D341Med (cell line): Measurements from ENCODE around the gene LAMC1.
A peak's percentile ranks its signal among the peaks of the same experiment; 100 is the strongest.

Experiments used
- DNase-seq: peaks from one replicate; pipeline ENCODE4 v3.0.0; 2012; ENCODE audit warnings: low spot score

LAMC1 gene

GRCh38 chr1:183021405-183022201 is 1.6 kb upstream of the LAMC1 start:
- no peak for DNase-seq

DNA sequence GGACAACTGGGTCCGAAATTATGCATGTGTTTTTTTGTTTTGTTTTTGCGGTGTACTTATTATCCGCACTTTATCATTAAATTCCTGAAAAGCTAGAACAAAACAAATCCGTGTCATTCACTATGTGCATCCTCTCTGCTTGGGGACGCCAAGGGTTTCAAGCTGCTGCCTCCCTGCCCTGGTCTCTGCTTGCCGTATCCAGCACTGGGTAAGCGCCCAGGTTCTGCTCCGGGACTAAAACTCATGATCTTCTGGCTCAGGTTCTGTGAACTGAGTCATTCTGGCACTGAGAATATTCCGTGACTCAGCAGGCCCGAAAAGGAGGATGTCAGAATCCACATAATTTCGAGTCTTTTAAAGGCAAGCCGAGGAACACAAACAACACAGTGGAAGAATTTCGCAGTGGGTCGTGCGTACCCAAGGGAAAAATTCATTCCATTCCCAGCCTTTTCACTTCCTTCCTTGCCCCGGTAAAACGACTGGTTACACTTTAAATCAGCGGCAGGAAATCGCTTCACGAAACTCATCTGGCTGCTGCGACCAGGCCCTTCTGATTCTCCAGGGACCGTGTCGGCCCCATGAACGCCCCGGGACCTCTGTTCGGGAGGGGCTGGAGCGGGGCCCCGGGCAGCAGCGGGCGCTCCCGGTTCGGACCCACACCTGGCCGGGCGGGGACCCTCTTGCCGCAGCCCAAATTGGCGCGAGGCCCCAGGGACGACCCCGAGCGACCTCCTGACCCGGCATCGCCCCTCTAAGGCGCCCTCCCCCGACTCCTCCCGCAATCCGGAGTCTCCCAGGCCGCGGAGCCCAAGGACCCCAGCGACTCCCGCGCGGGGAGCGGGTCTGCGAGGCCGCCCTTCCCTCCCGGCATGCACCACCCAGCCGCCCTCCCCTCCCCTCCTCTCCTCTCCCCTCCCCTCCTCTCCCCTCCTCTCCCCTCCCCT is 746 bp upstream of the LAMC1 start:
- peak; percentile 48 for DNase-seq

GRCh38 chr1:183023601-183024316 is 539 bp downstream of the LAMC1 start:
- DNase-seq: peak; percentile 80

- no peak for DNase-seq
Observed at GRCh38 chr1:183024317-183025009, 1.2 kb downstream of the LAMC1 start.

DNA sequence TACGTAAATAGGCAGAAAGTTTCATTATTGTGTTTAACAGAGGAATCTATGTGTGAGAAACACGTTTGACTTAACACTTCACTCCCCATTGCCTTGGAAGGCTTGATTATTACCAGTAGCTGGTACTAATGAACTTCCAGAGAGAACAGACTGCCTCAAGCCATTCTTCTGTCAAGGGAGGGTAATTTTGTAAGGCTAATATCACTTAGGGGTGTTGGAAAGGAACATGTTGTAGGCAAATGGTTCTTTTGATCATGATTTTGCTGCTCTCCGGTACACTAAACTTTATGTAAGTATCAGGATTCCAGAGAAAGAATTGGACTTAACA is 1.8 kb downstream of the LAMC1 start:
- no peak for DNase-seq

DNA sequence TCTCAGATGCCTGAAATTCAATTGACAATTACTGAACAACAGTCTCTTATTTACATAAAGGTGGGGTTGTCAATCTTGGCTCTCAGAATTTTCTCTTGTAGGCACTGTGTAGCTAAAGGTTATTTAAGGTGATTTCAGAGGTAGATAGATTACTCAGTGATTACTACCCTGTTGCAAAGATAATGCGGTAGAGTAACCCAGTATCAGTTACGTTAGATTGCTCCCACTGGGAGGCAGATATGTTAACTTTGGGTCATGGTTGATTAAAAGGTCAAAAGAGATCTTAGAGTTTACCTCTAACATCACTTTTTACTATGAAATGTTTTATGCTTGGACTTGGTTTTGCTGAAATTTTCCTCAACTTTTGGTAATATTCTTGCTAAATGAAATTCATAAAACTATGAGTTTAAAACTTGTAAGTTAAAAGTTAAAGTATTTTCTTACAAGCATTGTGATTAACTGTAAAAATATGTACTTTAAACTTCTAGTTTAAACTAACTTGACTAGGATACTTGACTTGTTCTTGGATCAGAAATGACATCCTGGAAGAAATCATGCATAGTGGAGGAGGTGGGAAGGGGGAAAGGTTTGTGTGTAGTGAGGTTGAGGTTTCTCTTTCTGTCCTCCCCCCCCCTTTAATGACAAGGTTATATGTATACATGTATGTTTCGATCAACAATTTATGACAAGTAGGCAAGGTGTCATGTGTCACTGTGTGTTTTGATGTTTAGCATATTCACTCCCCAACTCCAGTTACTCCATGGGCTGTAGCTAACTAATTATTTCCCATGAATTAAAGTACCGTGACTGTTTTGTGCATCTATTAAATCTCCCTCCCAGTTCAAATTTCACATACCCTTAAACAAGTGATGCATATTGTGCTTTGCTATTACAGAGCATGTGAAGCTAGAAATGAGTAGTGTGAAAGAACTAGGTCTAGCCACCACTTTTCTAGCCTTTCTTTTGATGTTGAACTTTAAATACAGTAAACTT is 2.9 kb downstream of the LAMC1 start:
- DNase-seq: no peak

DNA sequence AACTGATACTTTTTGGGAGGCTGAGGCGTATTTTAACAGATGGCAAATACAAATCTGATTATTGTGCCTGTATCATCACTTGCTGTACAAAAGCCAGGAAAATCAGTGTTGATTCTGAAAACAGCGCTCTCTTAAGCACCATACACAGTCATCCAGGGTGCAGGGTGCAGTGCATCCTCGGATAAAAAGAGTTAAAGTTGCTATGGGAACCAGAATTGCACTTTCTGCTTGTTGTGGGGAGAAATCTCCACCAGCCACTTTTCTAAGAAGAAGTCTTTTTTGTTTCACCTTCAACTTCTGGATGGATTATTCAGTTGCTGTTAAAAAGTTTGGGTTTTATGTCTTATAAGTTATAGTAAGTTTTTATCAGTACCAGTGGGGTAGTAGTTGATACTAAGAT is 3.8 kb downstream of the LAMC1 start:
- DNase-seq: no peak

DNA sequence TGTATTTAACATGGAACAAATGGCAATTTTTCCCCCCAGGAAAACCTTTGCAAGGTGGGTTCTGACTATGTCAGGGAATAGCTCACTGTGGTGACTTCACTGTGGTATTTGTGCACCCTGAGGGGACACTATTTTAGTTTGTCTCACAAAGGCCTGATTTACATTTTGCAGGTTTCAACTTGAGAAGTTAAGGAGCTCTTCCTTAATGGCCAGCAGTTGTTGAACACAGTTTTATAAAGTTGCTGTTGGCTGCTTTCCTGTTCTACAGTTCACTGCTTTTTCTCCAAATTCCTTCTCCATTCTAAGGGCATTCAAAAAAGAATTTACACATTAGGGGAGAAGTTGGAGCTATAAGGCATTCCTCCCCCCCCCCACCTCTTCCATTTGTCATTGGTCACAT is 4.6 kb downstream of the LAMC1 start:
- no peak for DNase-seq

DNA sequence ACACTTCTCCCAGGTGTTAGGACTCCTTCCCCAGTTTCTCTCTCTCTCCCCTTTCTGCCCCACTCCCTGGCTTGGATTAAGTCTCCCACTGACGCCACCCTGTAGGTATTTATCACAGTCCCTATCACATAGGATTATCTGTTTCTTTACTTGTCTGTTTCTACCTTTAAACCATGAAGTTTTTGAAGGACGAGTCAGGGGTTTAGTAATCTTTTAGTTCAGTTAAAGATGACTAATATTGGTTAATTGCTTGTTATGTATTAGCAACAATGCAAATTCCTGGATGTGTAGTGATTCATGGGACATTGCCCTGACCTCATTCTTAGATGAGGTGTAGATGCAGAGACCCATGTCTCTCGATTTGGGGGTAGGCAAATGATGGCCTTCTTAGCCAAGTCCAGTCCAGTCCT is 6.4 kb downstream of the LAMC1 start:
- no peak for DNase-seq

- DNase-seq: no peak
Observed at GRCh38 chr1:183030053-183030452, 6.8 kb downstream of the LAMC1 start.

DNA sequence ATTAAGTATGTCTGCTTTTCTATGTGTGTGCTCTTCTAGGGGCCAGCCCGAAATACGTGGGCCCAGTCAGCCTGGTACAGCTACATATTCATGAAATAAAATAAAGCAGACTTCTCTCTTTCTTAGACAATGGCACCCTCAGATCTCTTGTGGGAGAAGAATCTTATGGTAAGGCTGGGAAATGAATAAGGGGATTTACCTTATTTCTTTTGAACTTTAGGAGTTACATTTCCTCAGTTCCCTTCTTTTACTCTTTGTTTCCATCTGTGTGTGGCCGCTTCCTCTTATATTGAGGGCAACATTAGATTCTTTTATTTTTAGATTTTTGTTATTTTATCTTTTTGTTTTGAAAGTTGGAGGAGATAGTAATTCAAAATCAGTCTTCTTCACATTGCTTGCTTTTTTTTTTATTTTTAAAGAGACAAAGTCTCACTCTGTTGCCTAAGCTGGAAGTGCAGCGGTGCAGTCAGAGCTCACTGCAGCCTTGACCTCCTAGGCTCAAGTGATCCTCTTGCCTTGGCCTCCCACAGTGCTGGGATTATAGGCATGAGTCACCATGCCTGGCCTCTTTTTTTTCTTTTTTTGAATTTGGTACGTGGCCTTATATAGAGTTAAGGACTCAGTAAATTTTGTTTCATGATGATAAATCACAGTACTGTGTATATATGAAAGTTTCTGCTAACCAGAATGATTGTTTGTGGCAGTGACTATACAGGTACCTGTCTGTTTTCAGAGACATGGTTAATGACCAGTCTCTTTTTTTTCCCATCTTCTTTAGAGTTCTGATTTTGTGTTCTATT is 9.1 kb downstream of the LAMC1 start:
- no peak for DNase-seq

GRCh38 chr1:183033205-183033604 is 10.0 kb downstream of the LAMC1 start:
- DNase-seq: no peak

DNA sequence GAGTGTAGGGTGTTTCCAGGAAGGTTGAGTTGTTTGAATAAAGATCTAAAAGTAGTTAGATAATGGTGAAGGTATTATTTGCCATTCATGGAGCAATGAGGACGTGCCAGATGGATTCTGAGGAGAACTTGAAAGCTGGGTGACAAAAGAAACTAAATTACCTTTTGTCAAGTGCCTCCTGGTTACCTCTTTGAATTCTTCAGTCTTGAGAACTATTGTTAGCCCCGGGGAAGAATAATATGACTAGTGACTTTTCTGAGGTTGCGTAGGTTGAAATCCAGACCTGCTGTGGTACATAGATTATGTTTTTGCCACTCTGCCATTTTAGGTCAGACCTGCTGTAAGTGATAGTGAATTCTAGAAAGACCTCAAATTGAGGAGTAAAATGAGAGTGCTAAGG is 11.5 kb downstream of the LAMC1 start:
- DNase-seq: no peak

GRCh38 chr1:183038333-183038866 is 15.2 kb downstream of the LAMC1 start:
- DNase-seq: no peak

- DNase-seq: no peak
Observed at GRCh38 chr1:183038913-183039312, 15.7 kb downstream of the LAMC1 start.

GRCh38 chr1:183039330-183039729 is 16.1 kb downstream of the LAMC1 start:
- no peak for DNase-seq

DNA sequence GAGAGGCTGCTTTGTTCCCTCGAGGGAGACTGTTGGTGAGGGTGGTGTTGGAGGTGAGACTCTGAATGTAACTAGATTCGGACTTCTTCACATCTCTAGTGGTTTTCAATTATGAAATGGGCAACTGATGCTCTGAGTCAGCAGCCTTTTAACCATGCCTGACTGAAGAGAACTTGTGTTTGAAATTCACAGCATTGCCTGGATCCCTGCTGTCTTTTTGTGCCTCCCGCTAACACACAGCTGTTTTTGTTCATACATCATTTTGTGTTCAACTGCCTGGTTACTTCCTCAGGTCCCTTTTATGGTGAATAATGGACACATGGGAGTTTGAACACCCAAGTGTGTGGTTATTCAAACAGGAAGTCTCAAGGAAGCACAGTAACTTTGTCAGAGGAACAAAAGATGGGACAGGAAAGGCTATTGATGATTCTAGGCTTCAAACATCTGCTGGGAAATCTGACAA is 16.8 kb downstream of the LAMC1 start:
- no peak for DNase-seq

DNA sequence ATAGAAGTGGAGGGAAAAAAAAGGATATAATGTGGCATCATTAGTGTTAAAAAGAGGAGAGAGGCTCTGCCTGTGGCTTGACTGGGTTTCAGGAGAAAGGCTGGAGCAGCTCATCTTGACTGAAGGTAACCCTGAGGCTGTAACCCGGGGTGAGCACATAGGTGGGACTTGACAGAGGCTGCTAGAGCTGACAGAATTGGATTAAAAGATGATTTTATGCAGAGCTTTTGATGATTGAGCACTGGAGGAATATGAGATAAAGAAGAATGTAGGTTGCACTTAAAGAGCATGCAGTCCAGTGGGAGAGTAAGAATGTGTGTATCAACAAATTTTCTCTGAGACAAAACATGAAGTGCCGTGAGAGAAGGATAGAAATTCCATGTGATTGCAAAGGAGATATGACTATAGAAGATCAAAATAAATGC is 17.3 kb downstream of the LAMC1 start:
- no peak for DNase-seq

DNA sequence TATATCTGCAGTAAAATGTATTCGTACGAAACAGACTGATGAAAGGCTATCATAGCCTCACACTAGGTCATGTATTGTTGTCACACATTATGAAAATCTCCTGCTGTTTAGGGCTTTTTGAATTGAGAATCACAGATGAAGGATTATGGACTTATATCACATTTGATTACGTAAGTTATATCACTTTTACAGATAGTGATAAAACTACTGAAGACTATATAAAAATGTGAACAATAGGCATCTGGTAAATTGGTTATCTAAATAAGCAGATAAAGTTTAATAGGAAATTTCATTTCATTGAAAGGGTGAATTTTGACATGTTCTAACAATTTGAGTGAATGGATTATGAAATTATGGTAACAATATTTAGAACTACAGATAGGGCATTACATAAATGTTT is 20.0 kb downstream of the LAMC1 start:
- no peak for DNase-seq
